ENCODE results near the gene BPIFB6. TPM values are rescaled to one million over a fixed set of nuclear protein-coding genes. Genes with fewer than 3 reads are reported as not detected.

The BPIFB6 gene
- total RNA-seq, 6 experiments from 2014 or later: not detected

GRCh38 chr20:33005132-33005566 is 26.3 kb upstream of the BPIFB6 start:
- H3K9me3 Mint-ChIP-seq: peaks cover 6% of the 10 kb centered on the region
- H3K27ac Mint-ChIP-seq: no peak overlapping the region
- TF ChIP-seq, protein P1, sequence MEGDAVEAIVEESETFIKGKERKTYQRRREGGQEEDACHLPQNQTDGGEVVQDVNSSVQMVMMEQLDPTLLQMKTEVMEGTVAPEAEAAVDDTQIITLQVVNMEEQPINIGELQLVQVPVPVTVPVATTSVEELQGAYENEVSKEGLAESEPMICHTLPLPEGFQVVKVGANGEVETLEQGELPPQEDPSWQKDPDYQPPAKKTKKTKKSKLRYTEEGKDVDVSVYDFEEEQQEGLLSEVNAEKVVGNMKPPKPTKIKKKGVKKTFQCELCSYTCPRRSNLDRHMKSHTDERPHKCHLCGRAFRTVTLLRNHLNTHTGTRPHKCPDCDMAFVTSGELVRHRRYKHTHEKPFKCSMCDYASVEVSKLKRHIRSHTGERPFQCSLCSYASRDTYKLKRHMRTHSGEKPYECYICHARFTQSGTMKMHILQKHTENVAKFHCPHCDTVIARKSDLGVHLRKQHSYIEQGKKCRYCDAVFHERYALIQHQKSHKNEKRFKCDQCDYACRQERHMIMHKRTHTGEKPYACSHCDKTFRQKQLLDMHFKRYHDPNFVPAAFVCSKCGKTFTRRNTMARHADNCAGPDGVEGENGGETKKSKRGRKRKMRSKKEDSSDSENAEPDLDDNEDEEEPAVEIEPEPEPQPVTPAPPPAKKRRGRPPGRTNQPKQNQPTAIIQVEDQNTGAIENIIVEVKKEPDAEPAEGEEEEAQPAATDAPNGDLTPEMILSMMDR (IDR thresholded peaks at IDR 0.05): peak; percentile 83
- no peaks in the 10 kb centered on the region for H3K4me1 Mint-ChIP-seq (ENCODE audit: low read depth)
- H3K36me3 Mint-ChIP-seq (ENCODE audit: low read depth): 0 out of 2 replicates have a peak, but pooled peaks cover 4% of the 10 kb centered on the region
- H3K4me3 Mint-ChIP-seq: no peak overlapping the region
- H3K27me3 Mint-ChIP-seq (ENCODE audit: insufficient read depth): peaks cover 18% of the 10 kb centered on the region
- no peak for DNase-seq

DNA sequence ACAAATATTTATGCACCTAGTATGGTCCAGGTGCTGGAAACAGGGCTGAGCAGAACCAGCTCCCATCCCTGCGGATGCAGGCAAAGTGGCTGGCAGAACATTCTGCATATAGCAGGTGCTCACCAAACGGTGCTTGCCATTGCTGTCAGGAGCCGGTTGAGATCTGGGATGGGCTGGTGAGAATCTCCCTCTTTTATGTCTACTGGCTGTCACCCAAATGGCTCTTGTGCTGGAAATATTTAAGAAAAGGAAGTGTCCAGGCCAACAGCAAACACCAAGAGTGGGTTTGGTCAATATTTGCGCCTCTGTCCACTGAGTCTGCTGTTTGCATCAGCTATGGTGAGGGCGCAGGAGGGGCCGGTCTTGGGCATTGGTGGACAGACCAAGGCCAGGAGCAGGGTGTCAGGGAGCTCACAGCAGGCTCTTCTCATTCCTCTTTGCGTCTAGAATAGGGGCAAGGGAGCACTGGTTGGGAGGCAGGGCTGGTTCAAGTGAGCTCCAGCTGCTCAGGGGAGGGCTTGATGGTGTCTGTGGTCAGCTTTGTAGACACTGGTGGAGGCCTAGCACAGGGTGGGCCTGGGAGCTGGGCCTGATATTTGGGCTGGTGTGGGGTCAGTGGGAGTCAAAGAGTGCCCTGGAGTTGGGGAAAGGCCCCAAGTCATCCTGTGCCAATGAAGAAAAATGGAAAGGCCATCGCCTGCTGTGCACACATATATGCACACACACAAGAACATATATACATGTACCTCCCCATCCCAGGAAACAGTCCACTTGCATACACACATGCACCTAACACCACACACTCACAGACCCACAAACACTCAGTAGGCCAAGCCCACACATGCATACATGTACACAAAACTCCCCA is 25.3 kb upstream of the BPIFB6 start:
- H3K27me3 Mint-ChIP-seq (ENCODE audit: insufficient read depth): peaks cover 17% of the 10 kb centered on the region
- 0 out of 2 replicates have a peak, but pooled peaks cover 4% of the 10 kb centered on the region for H3K36me3 Mint-ChIP-seq (ENCODE audit: low read depth)

GRCh38 chr20:33006776-33007375 is 24.6 kb upstream of the BPIFB6 start:
- Mint-ChIP-seq H3K36me3 (ENCODE audit: low read depth) (0 out of 2 replicates have a peak, but pooled peaks cover 4% of the 10 kb centered on the region), H3K27me3 (ENCODE audit: insufficient read depth) (peaks cover 19% of the 10 kb centered on the region), H3K9me3 (peaks cover 6% of the 10 kb centered on the region), H3K27ac (no peak overlapping the region), H3K4me3 (no peak overlapping the region), H3K4me1 (ENCODE audit: low read depth) (no peaks in the 10 kb centered on the region)
- TF ChIP-seq, protein P1 (IDR thresholded peaks at IDR 0.05): no peak
- DNase-seq: no peak

More for the DNA sequence above, 25.3 kb upstream of the BPIFB6 start:
- TF ChIP-seq, protein P1 (IDR thresholded peaks at IDR 0.05): no peak
- no peaks in the 10 kb centered on the region for H3K4me1 Mint-ChIP-seq (ENCODE audit: low read depth)
- H3K27ac Mint-ChIP-seq: no peak overlapping the region
- DNase-seq: no peak
- peaks cover 6% of the 10 kb centered on the region for H3K9me3 Mint-ChIP-seq
- H3K4me3 Mint-ChIP-seq: no peak overlapping the region

GRCh38 chr20:33007376-33008335 is 23.8 kb upstream of the BPIFB6 start, which contains the start of gene BPIFB2:
Gene BPIFB2, plus strand, starts transcription at chr20:33007704. Its CDS starts 871 bp downstream, at chr20:33008575.
- H3K36me3 Mint-ChIP-seq (ENCODE audit: low read depth): 0 out of 2 replicates have a peak, but pooled peaks cover 4% of the 10 kb centered on the region
- H3K9me3 Mint-ChIP-seq: peaks cover 6% of the 10 kb centered on the region
- H3K4me3 Mint-ChIP-seq: no peak within 1 kb of the TSS
- H3K4me1 Mint-ChIP-seq (ENCODE audit: low read depth): no peaks in the 10 kb centered on the region
- TF ChIP-seq, protein P1 (IDR thresholded peaks at IDR 0.05): no peak
- peaks cover 23% of the 10 kb centered on the region for H3K27me3 Mint-ChIP-seq (ENCODE audit: insufficient read depth)
- DNase-seq: no peak
- H3K27ac Mint-ChIP-seq: no peak within 1 kb of the TSS
